Measurements from ENCODE around the gene DCUN1D2. TPM values are rescaled to one million over a fixed set of nuclear protein-coding genes. Genes with fewer than 3 reads are reported as not detected.
"Not testable (repeated sequence)": the region's sequence is repeated elsewhere in the genome, so short reads cannot be mapped to it uniquely, and the experiment has no call there.

DCUN1D2 gene
- total RNA-seq, 2 experiments from 2014 or later = 14.4 to 15.8 TPM

DNA sequence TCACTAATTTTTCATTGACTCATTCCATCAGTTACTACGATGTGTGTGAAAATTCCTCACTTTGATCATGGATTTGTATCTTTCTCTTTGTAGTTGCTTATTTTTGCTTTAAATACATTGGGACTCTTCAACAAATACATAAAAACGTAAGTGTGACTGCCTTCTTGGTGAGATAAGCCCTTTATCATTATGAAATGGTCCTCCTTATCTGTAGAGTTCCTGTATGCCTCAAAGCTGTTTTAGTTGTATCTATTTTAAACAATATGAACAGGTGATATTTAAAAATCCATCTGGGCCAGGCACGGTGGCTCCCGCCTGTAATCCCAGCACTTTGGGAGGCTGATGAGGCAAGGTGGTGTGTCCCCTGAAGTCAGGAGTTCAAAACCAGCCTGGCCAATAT is 11.3 kb downstream of the DCUN1D2 start:
- POLR2A ChIA-PET = no interaction called here

DNA sequence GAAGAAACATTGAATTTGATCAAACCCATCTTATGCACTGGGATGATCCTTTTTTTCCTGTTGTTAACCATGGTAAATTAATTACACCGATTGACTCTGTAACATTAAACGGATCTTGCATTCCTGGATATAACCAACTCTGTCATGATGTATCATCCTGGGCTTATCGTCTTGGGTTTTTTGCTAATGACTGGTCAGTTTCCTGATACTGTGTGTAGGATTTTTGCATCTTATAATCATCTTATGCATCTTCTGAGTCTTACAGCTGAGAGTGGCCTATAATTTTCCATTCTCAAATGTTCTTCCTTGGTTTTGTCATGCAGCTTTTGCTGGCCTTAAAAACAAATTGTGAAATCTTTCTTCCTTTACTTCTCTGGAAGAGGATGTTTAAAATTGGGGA is 12.8 kb downstream of the DCUN1D2 start:
- DNase-seq = no peak
- POLR2A ChIA-PET = no interaction called here
- CTCF ChIA-PET = no interaction called here
- peaks cover 28% of the 10 kb centered on the region for H3K36me3 Mint-ChIP-seq
- H3K4me1 Mint-ChIP-seq (ENCODE audit: low read depth) = no peaks in the 10 kb centered on the region
- no peak overlapping the region for H3K4me3 Mint-ChIP-seq
- no peaks in the 10 kb centered on the region for H3K27me3 Mint-ChIP-seq
- H3K9me3 Mint-ChIP-seq = no peaks in the 10 kb centered on the region
- H3K27ac Mint-ChIP-seq = no peak overlapping the region
- intact Hi-C loops (cut with micrococcal nuclease) = no loop called here

More for the DNA sequence above, 11.3 kb downstream of the DCUN1D2 start:
- intact Hi-C loops (cut with micrococcal nuclease) = no loop called here
- Mint-ChIP-seq H3K27ac (no peak overlapping the region), H3K4me3 (no peak overlapping the region), H3K9me3 (no peaks in the 10 kb centered on the region), H3K27me3 (no peaks in the 10 kb centered on the region), H3K4me1 (ENCODE audit: low read depth) (no peaks in the 10 kb centered on the region), H3K36me3 (peaks cover 25% of the 10 kb centered on the region)
- CTCF ChIA-PET = no interaction called here
- DNase-seq = no peak

DNA sequence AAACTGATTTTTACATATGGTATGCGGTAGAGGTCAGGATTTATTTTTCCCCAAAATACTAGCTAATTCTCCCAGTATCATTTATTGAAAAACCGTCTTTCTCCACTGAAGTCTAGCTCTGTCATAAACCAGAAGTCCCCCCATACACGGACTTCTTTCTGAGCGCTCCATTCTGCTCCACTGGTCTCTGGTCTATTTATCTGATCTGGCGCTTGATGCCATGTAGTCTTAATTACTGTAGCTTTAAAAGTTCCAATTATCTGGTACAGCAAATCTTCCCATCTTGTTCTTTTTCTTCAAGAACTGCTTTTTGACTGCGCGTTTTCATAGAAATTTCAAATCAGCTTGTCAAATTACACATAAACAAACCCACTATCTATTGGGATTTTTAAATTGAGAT is 13.7 kb downstream of the DCUN1D2 start:
- H3K4me3 Mint-ChIP-seq = no peak overlapping the region
- H3K36me3 Mint-ChIP-seq = peaks cover 30% of the 10 kb centered on the region
- no peaks in the 10 kb centered on the region for H3K4me1 Mint-ChIP-seq (ENCODE audit: low read depth)
- POLR2A ChIA-PET = no interaction called here
- CTCF ChIA-PET = no interaction called here
- no peak overlapping the region for H3K27ac Mint-ChIP-seq
- no peaks in the 10 kb centered on the region for H3K27me3 Mint-ChIP-seq
- intact Hi-C loops (cut with micrococcal nuclease) = no loop called here
- no peaks in the 10 kb centered on the region for H3K9me3 Mint-ChIP-seq
- no peak for DNase-seq

DNA sequence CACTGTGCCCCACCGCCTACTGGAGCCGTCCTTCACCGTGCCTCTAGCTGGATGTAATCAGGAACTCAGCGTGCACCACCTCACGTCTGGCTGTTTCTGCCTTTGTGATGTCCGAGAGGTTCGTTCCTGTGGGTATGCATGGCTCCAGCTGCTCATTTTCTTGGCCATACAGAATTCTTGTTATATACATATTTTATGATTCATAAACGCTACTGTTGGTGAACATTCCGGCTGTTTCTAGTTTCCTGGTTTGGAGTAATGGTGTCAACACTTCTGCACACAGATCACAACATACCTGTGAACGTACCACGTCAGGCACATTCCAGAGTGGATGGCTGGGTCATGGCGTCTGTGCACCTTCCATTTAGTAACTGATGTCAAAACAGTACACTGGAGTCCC is 14.6 kb downstream of the DCUN1D2 start:
- Mint-ChIP-seq H3K9me3 (no peaks in the 10 kb centered on the region), H3K27me3 (no peaks in the 10 kb centered on the region), H3K27ac (no peak overlapping the region), H3K36me3 (peaks cover 36% of the 10 kb centered on the region), H3K4me3 (no peak overlapping the region), H3K4me1 (ENCODE audit: low read depth) (no peaks in the 10 kb centered on the region)
- ChIA-PET CTCF (no interaction called here), POLR2A (no interaction called here)
- no peak for DNase-seq
- intact Hi-C loops (cut with micrococcal nuclease) = no loop called here

DNA sequence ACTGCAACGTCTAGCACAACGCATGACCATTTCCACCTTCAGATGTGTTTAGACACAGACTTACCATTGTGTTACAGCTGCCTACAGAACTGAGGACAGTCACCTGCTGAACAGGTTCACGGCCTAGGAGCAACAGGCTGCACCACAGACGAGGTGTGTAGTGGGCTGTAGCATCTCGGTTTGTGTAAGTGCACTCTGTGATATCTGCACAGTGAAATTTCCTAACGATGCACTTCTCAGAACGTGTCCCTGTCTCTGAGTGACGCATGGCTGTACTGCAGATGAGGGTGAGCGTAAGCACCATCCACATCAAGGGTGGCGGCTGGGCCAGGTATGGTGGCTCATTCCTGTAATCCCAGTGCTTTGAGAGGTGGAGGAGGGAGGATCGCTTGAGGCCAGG is 15.2 kb downstream of the DCUN1D2 start:
- ChIA-PET CTCF (no interaction called here), POLR2A (no interaction called here)
- intact Hi-C loops (cut with micrococcal nuclease) = no loop called here
- Mint-ChIP-seq H3K27me3 (no peaks in the 10 kb centered on the region), H3K9me3 (no peaks in the 10 kb centered on the region), H3K4me1 (ENCODE audit: low read depth) (no peaks in the 10 kb centered on the region), H3K36me3 (peaks cover 36% of the 10 kb centered on the region), H3K4me3 (no peak overlapping the region), H3K27ac (no peak overlapping the region)
- DNase-seq = no peak

DNA sequence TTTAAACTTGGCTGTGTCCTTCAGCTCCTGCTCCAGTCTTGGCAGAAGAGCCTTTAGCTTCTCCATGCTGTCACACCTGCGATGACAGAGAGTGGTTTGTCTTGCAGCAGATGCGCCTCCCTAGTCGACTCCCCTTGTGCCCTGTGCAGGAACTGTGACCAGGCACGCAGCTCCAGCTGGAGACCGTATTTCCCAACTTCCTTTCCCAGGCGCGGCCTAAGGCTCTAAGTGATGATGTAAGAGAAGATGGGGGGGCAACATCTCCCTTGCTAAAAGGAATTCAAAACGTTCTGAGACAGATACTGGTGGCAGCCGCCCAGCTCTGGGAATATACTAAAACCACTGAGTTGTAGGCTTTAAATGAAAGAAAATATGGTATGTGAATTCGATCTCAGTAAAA is 16.3 kb downstream of the DCUN1D2 start:
- Mint-ChIP-seq H3K27me3 (no peaks in the 10 kb centered on the region), H3K9me3 (no peaks in the 10 kb centered on the region), H3K27ac (no peak overlapping the region), H3K4me1 (ENCODE audit: low read depth) (no peaks in the 10 kb centered on the region), H3K36me3 (peaks cover 30% of the 10 kb centered on the region), H3K4me3 (no peak overlapping the region)
- ChIA-PET CTCF (no interaction called here), POLR2A (no interaction called here)
- intact Hi-C loops (cut with micrococcal nuclease) = no loop called here
- no peak for DNase-seq

DNA sequence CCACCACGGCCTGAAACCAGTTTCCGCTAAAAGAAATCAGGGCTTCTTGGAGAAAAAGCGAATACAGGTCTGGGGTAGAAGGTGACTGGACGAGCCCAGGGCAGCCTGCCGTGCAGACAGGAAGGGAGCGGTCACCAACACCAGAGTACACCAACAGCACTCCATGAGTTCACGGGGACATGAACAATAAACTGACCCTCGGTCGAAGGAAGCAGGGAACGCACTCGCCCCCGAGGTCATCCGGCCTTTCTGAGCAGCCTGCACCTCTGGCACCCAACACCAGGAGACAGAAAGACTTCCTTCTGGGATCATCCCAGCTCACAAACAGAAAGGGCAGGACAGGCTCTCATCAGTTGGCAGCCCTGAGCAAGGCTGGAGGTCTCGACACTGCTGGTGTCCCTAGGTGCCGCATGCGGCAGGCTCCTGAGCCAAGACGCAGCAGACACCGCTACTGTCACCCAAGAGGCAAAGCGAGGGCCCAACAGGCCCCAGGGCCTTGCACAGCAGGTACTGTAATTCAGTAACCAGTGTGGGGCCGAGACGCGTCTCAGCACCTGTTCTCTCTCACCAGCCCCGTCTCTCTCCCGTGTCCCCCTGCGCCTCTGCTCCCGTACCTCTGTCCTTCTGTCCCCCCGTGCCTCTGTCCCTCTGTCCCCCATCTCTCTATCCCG is 18.0 kb downstream of the DCUN1D2 start:
- DNase-seq = no peak
- no peaks in the 10 kb centered on the region for H3K27me3 Mint-ChIP-seq
- intact Hi-C loops (cut with micrococcal nuclease) = no loop called here
- ChIA-PET CTCF (no interaction called here), POLR2A (no interaction called here)
- no peak overlapping the region for H3K4me3 Mint-ChIP-seq
- H3K9me3 Mint-ChIP-seq = no peaks in the 10 kb centered on the region
- H3K27ac Mint-ChIP-seq = no peak overlapping the region
- no peaks in the 10 kb centered on the region for H3K4me1 Mint-ChIP-seq (ENCODE audit: low read depth)
- H3K36me3 Mint-ChIP-seq = peaks cover 32% of the 10 kb centered on the region

DNA sequence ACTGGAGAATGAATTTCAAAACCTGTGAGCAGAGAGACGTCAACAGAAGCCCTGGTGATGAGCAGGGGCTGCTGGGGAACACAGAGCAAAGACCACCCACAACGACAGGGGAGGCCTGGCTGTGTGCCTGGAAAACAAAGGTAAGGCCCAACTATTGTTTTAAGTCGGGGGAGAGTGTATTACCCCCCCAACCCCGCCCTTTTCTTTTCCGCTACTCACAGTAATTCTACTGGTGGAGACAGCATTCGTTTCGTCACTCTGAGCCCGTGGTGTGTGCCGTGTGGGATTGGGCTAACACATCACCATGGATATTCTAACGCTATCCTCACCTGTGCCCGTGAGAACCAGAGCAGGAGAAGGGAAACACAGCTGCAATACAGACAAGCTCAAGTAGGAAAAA is 18.7 kb downstream of the DCUN1D2 start:
- no peaks in the 10 kb centered on the region for H3K9me3 Mint-ChIP-seq
- H3K27ac Mint-ChIP-seq = no peak overlapping the region
- H3K4me3 Mint-ChIP-seq = no peak overlapping the region
- intact Hi-C loops (cut with micrococcal nuclease) = no loop called here
- DNase-seq = no peak
- POLR2A ChIA-PET = no interaction called here
- H3K4me1 Mint-ChIP-seq (ENCODE audit: low read depth) = no peaks in the 10 kb centered on the region
- CTCF ChIA-PET = no interaction called here
- H3K36me3 Mint-ChIP-seq = peaks cover 33% of the 10 kb centered on the region
- H3K27me3 Mint-ChIP-seq = no peaks in the 10 kb centered on the region

DNA sequence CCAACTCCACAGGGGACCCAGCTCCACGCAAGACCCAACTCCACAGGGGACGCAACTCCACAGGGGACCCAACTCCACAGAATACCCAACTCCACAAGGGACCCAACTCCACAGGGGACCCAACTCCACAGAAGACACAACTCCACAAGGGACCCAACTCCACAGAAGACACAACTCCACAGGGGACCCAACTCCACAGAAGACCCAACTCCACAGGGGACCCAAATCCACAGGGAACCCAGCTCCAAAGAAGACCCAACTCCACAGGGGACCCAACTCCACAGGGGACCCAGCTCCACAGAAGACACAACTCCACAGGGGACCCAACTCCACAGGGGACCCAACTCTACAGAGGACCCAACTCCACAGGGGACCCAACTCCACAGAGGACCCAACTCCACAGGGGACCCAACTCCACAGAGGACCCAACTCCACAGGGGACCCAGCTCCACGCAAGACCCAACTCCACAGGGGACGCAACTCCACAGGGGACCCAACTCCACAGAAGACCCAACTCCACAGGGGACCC is 19.8 kb downstream of the DCUN1D2 start:
- H3K4me3 Mint-ChIP-seq; H3K27ac Mint-ChIP-seq; DNase-seq; H3K9me3 Mint-ChIP-seq; H3K27me3 Mint-ChIP-seq; intact Hi-C loops (cut with micrococcal nuclease); POLR2A ChIA-PET; H3K4me1 Mint-ChIP-seq (ENCODE audit: low read depth): not testable (repeated sequence)
- H3K36me3 Mint-ChIP-seq = peaks cover 26% of the 10 kb centered on the region
- CTCF ChIA-PET = interaction anchor here (0.6 kb wide), 1 partner anchor 9 kb away, joined by 3 read pairs; no protein-coding TSS in a partner anchor

DNA sequence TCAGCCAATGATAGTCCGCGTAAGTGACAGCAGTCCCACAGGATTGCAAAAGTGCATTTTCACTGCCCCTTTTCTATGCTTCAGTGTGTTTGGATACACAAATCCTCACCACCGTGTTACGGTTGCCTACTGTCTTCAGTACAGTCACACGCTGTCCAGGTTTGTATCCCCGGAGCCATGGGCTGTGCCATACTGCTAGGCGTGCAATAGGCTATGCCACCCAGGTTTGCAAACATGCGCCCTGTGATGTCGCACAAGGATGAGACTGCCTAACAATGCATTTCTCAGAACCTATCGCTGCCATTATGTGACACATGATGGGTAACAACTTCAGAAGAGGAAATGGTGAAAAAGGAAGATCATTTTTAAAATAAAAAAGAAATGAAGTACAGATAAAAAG is 20.4 kb downstream of the DCUN1D2 start:
- Mint-ChIP-seq H3K27me3 (no peaks in the 10 kb centered on the region), H3K4me1 (ENCODE audit: low read depth) (peaks cover 4% of the 10 kb centered on the region), H3K4me3 (no peak overlapping the region), H3K9me3 (no peaks in the 10 kb centered on the region), H3K36me3 (peaks cover 21% of the 10 kb centered on the region), H3K27ac (no peak overlapping the region)
- intact Hi-C loops (cut with micrococcal nuclease) = no loop called here
- no peak for DNase-seq
- ChIA-PET POLR2A (no interaction called here), CTCF (no interaction called here)

DNA sequence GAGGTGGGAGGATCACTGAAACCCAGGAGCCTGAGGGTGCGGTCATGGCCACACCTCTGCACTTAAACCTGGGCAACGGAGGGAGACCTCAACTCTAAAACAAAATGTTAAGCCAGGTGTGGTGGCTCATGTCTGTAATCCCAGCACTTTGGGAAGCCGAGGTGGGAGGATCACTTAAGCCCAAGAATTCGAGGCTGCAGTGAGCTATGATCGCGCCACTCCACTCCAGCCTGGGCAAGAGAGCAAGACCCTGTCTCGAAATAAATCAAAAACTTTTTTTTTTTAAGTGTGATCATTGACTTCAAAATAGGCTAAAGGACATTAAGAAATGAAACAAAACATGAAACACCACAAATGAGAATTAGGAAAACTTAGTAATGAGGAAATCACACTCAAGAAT is 20.9 kb downstream of the DCUN1D2 start:
- Mint-ChIP-seq H3K27ac (no peak overlapping the region), H3K9me3 (no peaks in the 10 kb centered on the region)
- intact Hi-C loops (cut with micrococcal nuclease) = no loop called here

DNA sequence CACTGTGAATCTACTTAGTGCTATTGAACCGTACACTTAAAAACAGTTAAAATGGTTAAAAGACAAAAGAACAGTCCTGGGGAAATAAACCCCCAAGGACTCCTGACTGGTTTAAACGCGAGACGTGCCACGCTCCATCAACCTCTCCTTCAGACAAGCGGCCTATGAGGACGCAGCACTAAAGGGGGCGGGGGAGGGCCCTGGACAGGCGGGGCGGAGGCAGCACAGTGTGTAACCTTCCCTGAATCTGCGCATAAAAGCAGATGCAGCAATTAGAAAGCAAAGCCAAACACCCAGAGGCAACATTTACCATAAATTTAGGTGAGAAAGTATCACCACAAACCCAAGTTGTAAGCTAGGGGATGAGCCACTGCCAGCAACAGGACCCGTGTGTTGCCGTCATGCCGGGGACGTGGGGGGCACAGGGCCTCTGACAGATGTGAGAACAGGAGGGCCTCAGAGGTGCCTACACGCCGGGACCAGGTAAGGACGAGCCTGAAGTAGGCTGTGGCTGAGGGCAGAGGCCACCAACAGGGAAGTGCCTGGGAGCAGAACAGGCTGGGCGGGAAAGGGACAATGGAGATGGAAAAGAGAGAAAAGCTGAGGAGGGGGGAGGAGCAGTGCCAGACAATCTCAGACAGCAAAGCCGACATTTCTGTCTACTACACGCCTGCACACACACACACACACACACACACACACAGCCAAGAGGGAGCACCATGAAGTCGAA is 21.9 kb downstream of the DCUN1D2 start:
- peaks cover 16% of the 10 kb centered on the region for H3K36me3 Mint-ChIP-seq
- CTCF ChIA-PET = no interaction called here
- H3K4me3 Mint-ChIP-seq = no peak overlapping the region
- peaks cover 4% of the 10 kb centered on the region for H3K4me1 Mint-ChIP-seq (ENCODE audit: low read depth)
- H3K27me3 Mint-ChIP-seq = no peaks in the 10 kb centered on the region
- POLR2A ChIA-PET = no interaction called here
- DNase-seq = no peak
- no peaks in the 10 kb centered on the region for H3K9me3 Mint-ChIP-seq
- intact Hi-C loops (cut with micrococcal nuclease) = no loop called here
- no peak overlapping the region for H3K27ac Mint-ChIP-seq

More for the DNA sequence above, 20.9 kb downstream of the DCUN1D2 start:
- POLR2A ChIA-PET = no interaction called here
- Mint-ChIP-seq H3K36me3 (peaks cover 21% of the 10 kb centered on the region), H3K27me3 (no peaks in the 10 kb centered on the region), H3K4me1 (ENCODE audit: low read depth) (peaks cover 4% of the 10 kb centered on the region), H3K4me3 (no peak overlapping the region)
- CTCF ChIA-PET = no interaction called here
- no peak for DNase-seq

DNA sequence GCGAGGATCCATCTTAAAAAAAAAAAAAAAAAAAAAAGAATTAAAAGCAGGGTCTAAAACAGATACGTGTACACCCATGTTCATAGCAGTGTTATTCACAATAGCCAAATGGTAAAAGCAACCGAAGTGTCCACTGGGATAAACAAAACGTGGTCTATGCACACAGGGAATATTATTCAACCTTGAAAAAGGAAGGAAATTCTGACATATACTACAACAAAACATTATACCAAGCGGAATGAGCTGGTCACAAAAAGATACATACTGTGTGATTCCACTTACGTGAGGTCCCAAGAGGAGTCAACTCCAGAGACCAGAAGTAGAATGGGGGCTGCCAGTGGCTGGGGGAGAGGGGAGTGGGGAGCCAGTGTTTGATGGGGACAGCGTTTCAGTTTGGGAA is 22.5 kb downstream of the DCUN1D2 start:
- Mint-ChIP-seq H3K27ac (no peak overlapping the region), H3K4me3 (no peak overlapping the region), H3K27me3 (no peaks in the 10 kb centered on the region), H3K36me3 (peaks cover 16% of the 10 kb centered on the region), H3K9me3 (no peaks in the 10 kb centered on the region), H3K4me1 (ENCODE audit: low read depth) (peaks cover 4% of the 10 kb centered on the region)
- intact Hi-C loops (cut with micrococcal nuclease) = no loop called here
- POLR2A ChIA-PET = no interaction called here
- no peak for DNase-seq
- CTCF ChIA-PET = no interaction called here
